Mammary epithelial cell (primary cell): ENCODE data around the gene SENP8.

Experiments used
- CTCF ChIP-seq, 2 donors: IDR thresholded peaks in 1 of 2; conservative IDR thresholded peaks in 1 of 2; 2 replicates each; pipeline ENCODE4 v1.5.1; 2011 to 2012; ENCODE audit warnings: inconsistent platforms in 2 of 2, low read length in 2 of 2, mild to moderate bottlenecking in 2 of 2, control low read depth in 1 of 2, low read depth in 1 of 2; ENCODE audit not compliant: insufficient read depth in 1 of 2; ENCODE audit errors: extremely low read depth in 1 of 2
- EZH2 ChIP-seq: IDR thresholded peaks from 2 replicates; pipeline ENCODE4 v1.6.1; 2012; ENCODE audit warnings: low read length, inconsistent platforms, borderline replicate concordance

GRCh38 chr15:72124218-72124617 is 6.0 kb downstream of the SENP8 start:
- TF ChIP-seq CTCF (conservative IDR thresholded peaks at IDR 0.05 in 1 of 2, IDR thresholded peaks at IDR 0.05 in 1 of 2; ENCODE audit: extremely low read depth in 1 of 2, insufficient read depth in 1 of 2, low read depth in 1 of 2, low read length in 2 of 2) (no peak), EZH2 (no peak)
